Colon (tissue), 2 donors: ENCODE data around the gene UGT1A6.

ENCODE experiments used
- FAIRE-seq: peaks from 2 replicates; lab custom pipeline; 2012; peaks lifted over from hg19 to GRCh38; lab: Jason Lieb, UNC
- donor health status: control.
- donor health status: control.

UGT1A6 gene

GRCh38 chr2:233819884-233820773 lies 127.4 kb downstream of the UGT1A6 start:
- FAIRE-seq, result no peak

- FAIRE-seq, result no peak
Measured at GRCh38 chr2:233820774-233821105, 128.1 kb downstream of the UGT1A6 start.

- no peak for FAIRE-seq
Measured at GRCh38 chr2:233821196-233821595, 128.5 kb downstream of the UGT1A6 start.

GRCh38 chr2:233821709-233822100 lies 129.0 kb downstream of the UGT1A6 start:
- FAIRE-seq, result no peak

- no peak for FAIRE-seq
Measured at GRCh38 chr2:233822101-233822771, 129.5 kb downstream of the UGT1A6 start.
